H9 (cell line): ENCODE results near the gene MRPS18A. TPM values are rescaled to one million over a fixed set of nuclear protein-coding genes. Genes with fewer than 3 reads are reported as not detected.

Source experiments
- DNase-seq: peaks from one replicate; pipeline ENCODE4 v3.0.0-alpha.2; 2017
- H2AFZ ChIP-seq: one replicate; pipeline ENCODE4 v1.6.1; 2013; ENCODE audit warnings: mild to moderate bottlenecking, low read length, control low read depth, moderate library complexity
- H2AK5ac ChIP-seq: 2 replicates; pipeline ENCODE4 v1.6.1; 2013; ENCODE audit warnings: low read length, control low read depth, mixed read lengths; ENCODE audit not compliant: insufficient read length
- H2BK120ac ChIP-seq: one replicate; pipeline ENCODE4 v1.6.1; 2013; ENCODE audit warnings: low read depth, mild to moderate bottlenecking, low read length, control low read depth, inconsistent platforms; ENCODE audit not compliant: poor library complexity, severe bottlenecking
- H2BK12ac ChIP-seq: 2 replicates; pipeline ENCODE4 v1.6.1; 2013; ENCODE audit warnings: low read length, control low read depth, mixed read lengths, low read depth; ENCODE audit not compliant: insufficient read length
- H2BK15ac ChIP-seq: 2 replicates; pipeline ENCODE4 v1.6.1; 2013; ENCODE audit warnings: low read depth, low read length, control low read depth
- H2BK20ac ChIP-seq: one replicate; pipeline ENCODE4 v1.6.1; 2013; ENCODE audit warnings: low read depth, mild to moderate bottlenecking, low read length, control low read depth, inconsistent platforms; ENCODE audit not compliant: poor library complexity, severe bottlenecking
- H2BK5ac ChIP-seq: 2 replicates; pipeline ENCODE4 v1.6.1; 2013; ENCODE audit warnings: low read length, control low read depth, mixed read lengths; ENCODE audit not compliant: insufficient read length
- H3K14ac ChIP-seq: 2 replicates; pipeline ENCODE4 v1.6.1; 2013; ENCODE audit warnings: low read length, control low read depth; ENCODE audit not compliant: insufficient read depth
- H3K18ac ChIP-seq: 2 replicates; pipeline ENCODE4 v1.6.1; 2013; ENCODE audit warnings: low read depth, mild to moderate bottlenecking, mixed read lengths, low read length, control low read depth; ENCODE audit not compliant: insufficient read length
- H3K23ac ChIP-seq: 2 replicates; pipeline ENCODE4 v1.6.1; 2013; ENCODE audit warnings: low read length, control low read depth, mixed read lengths, low read depth; ENCODE audit not compliant: insufficient read length
- H3K23me2 ChIP-seq: 2 replicates; pipeline ENCODE4 v1.6.1; 2013; ENCODE audit warnings: low read depth, mild to moderate bottlenecking, mixed read lengths, low read length, control low read depth; ENCODE audit not compliant: insufficient read length, poor library complexity, severe bottlenecking
- H3K27ac ChIP-seq: 2 replicates; pipeline ENCODE4 v1.5.1; 2013; ENCODE audit warnings: low read length, control low read depth, mixed read lengths, low read depth; ENCODE audit not compliant: insufficient read length
- H3K27me3 ChIP-seq: 2 replicates; pipeline ENCODE4 v1.6.1; 2013; ENCODE audit warnings: low read length, control low read depth, inconsistent platforms; ENCODE audit not compliant: insufficient read depth
- H3K4ac ChIP-seq: 2 replicates; pipeline ENCODE4 v1.6.1; 2013; ENCODE audit warnings: low read depth, mild to moderate bottlenecking, control low read depth, inconsistent platforms, low read length, moderate library complexity
- H3K4me1 ChIP-seq: 2 replicates; pipeline ENCODE4 v1.6.1; 2013; ENCODE audit warnings: low read length, control low read depth, inconsistent platforms; ENCODE audit not compliant: insufficient read depth
- H3K4me2 ChIP-seq: 2 replicates; pipeline ENCODE4 v1.6.1; 2013; ENCODE audit warnings: low read length, control low read depth, mixed read lengths; ENCODE audit not compliant: insufficient read length, insufficient read depth
- H3K56ac ChIP-seq: 2 replicates; pipeline ENCODE4 v1.6.1; 2013; ENCODE audit warnings: low read depth, mild to moderate bottlenecking, mixed read lengths, low read length, control low read depth; ENCODE audit not compliant: insufficient read length
- H3K79me1 ChIP-seq: 2 replicates; pipeline ENCODE4 v1.6.1; 2013; ENCODE audit warnings: low read depth, mild to moderate bottlenecking, moderate library complexity, low read length, control low read depth, inconsistent platforms; ENCODE audit not compliant: insufficient read depth, poor library complexity, severe bottlenecking
- H3K79me2 ChIP-seq: 2 replicates; pipeline ENCODE4 v1.6.1; 2013; ENCODE audit warnings: low read length, control low read depth, inconsistent platforms; ENCODE audit not compliant: insufficient read depth
- H3K9ac ChIP-seq: 2 replicates; pipeline ENCODE4 v1.6.1; 2013; ENCODE audit warnings: low read length, control low read depth, mixed read lengths; ENCODE audit not compliant: insufficient read length; ENCODE audit errors: extremely low read depth
- H3K9me3 ChIP-seq: one replicate; pipeline ENCODE4 v1.6.1; 2013; ENCODE audit warnings: low read depth, low read length, inconsistent platforms; ENCODE audit not compliant: control insufficient read depth
- H3T11ph ChIP-seq: one replicate; pipeline ENCODE4 v1.6.1; 2013; ENCODE audit warnings: mild to moderate bottlenecking, low read length, control low read depth, inconsistent platforms
- H4K20me1 ChIP-seq: one replicate; pipeline ENCODE4 v1.6.1; 2013; ENCODE audit not compliant: control insufficient read depth, insufficient read length, insufficient read depth
- H4K5ac ChIP-seq: 2 replicates; pipeline ENCODE4 v1.6.1; 2013; ENCODE audit warnings: low read depth, mild to moderate bottlenecking, mixed read lengths, low read length, control low read depth; ENCODE audit not compliant: insufficient read length
- H4K8ac ChIP-seq: replicated peaks from 2 replicates; pipeline ENCODE4 v1.6.1; 2013; ENCODE audit warnings: low read length, control low read depth, mixed read lengths, low read depth; ENCODE audit not compliant: insufficient read length
- H4K91ac ChIP-seq: 2 replicates; pipeline ENCODE4 v1.6.1; 2013; ENCODE audit warnings: low read depth, mild to moderate bottlenecking, moderate library complexity, mixed read lengths, low read length, control low read depth; ENCODE audit not compliant: insufficient read length
- H3K27ac Mint-ChIP-seq, 3 experiments: 2 replicates in 2 of 3; 3 replicates in 1 of 3; pipeline ENCODE4 v1.8.0; 2020 to 2021; ENCODE audit warnings: mixed read lengths in 3 of 3, mild to moderate bottlenecking in 1 of 3, moderate library complexity in 1 of 3
- H3K27me3 Mint-ChIP-seq: 2 replicates; pipeline ENCODE4 v1.8.0; 2021; ENCODE audit warnings: low read depth, mild to moderate bottlenecking, moderate library complexity, mixed read lengths
- H3K36me3 Mint-ChIP-seq, 3 experiments: 2 replicates in 2 of 3; 3 replicates in 1 of 3; pipeline ENCODE4 v1.8.0; 2020 to 2021; ENCODE audit warnings: low read depth in 3 of 3, mixed read lengths in 3 of 3; ENCODE audit not compliant: insufficient read depth in 1 of 3
- H3K4me1 Mint-ChIP-seq, 2 experiments: 2 replicates each; pipeline ENCODE4 v1.8.0; 2020; ENCODE audit warnings: mixed read lengths in 2 of 2
- H3K4me3 Mint-ChIP-seq, 2 experiments: 2 replicates in 1 of 2; 3 replicates in 1 of 2; pipeline ENCODE4 v1.8.0; 2020 to 2021; ENCODE audit warnings: mild to moderate bottlenecking in 2 of 2, mixed read lengths in 2 of 2, moderate library complexity in 1 of 2
- H3K9me3 Mint-ChIP-seq, 2 experiments: 2 replicates in 1 of 2; 3 replicates in 1 of 2; pipeline ENCODE4 v1.8.0; 2020; ENCODE audit warnings: mild to moderate bottlenecking in 2 of 2, mixed read lengths in 2 of 2, moderate library complexity in 1 of 2
- total RNA-seq: library from RNA; stranded (reverse); gene quantifications from 2 replicates; pipeline ENCODE4 v1.2.1, GENCODE V29; 2021
- TF ChIP-seq, protein P1 (sequence below): fragments of 200-600 bp; sonication (generic); conservative IDR thresholded peaks from 3 replicates; pipeline ENCODE4 v1.8.0; 2021; ENCODE audit warnings: antibody characterized with exemption, mild to moderate bottlenecking

The MRPS18A gene
- total RNA-seq, 1 experiment from 2014 or later, result 65.1 TPM

DNA sequence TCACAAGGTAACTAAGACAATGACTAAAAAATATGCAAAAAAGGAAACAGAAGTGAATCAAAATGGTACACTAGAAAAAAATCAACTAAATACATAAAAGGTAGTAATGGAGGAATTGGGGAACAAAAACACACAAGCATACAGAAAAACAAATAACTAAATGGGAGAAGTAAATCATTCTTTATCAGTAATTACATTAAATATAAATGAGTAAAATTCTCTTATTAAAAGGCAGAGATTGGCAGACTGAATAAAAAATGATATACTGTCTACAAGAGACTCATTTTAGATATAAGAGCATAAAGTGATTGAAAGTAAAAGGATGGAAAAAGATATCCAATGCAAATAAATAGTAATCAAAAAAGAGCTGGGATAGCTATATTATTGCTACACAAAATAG is 43.0 kb upstream of the MRPS18A start:
- Histone ChIP-seq H2BK20ac (no peak overlapping the region), H3T11ph (no peak overlapping the region), H2BK5ac (no peak overlapping the region), H4K91ac (no peak overlapping the region), H3K27ac (no peak overlapping the region), H3K9ac (no peak overlapping the region), H3K56ac (no peak overlapping the region), H2AK5ac (no peak overlapping the region), H2BK15ac (no peak overlapping the region), H3K23me2 (no peaks in the 10 kb centered on the region), H2BK12ac (no peak overlapping the region), H4K5ac (no peak overlapping the region), H3K79me2 (no peaks in the 10 kb centered on the region), H3K18ac (no peak overlapping the region), H2BK120ac (no peak overlapping the region), H3K9me3 (no peaks in the 10 kb centered on the region), H3K79me1 (no peaks in the 10 kb centered on the region), H4K8ac (no peak overlapping the region), H3K14ac (no peak overlapping the region), H3K4me1 (no peaks in the 10 kb centered on the region), H3K23ac (no peak overlapping the region), H3K27me3 (no peaks in the 10 kb centered on the region), H3K4ac (no peak overlapping the region), H3K4me2 (no peak overlapping the region), H2AFZ (no peak overlapping the region), H4K20me1 (no peaks in the 10 kb centered on the region)
- H3K27me3 Mint-ChIP-seq, result peaks cover 3% of the 10 kb centered on the region
- no peak overlapping the region for H3K27ac Mint-ChIP-seq
- peaks cover 14 to 15% of the 10 kb centered on the region in 2 experiments for H3K9me3 Mint-ChIP-seq
- peaks cover 0 to 12% (median 0%) of the 10 kb centered on the region in 3 experiments; a peak in 4 of 7 replicates for H3K36me3 Mint-ChIP-seq
- DNase-seq, result no peak
- peaks cover 2 to 7% of the 10 kb centered on the region in 2 experiments; a peak in 3 of 4 replicates for H3K4me1 Mint-ChIP-seq
- H3K4me3 Mint-ChIP-seq, result no peak overlapping the region
- TF ChIP-seq, protein P1, sequence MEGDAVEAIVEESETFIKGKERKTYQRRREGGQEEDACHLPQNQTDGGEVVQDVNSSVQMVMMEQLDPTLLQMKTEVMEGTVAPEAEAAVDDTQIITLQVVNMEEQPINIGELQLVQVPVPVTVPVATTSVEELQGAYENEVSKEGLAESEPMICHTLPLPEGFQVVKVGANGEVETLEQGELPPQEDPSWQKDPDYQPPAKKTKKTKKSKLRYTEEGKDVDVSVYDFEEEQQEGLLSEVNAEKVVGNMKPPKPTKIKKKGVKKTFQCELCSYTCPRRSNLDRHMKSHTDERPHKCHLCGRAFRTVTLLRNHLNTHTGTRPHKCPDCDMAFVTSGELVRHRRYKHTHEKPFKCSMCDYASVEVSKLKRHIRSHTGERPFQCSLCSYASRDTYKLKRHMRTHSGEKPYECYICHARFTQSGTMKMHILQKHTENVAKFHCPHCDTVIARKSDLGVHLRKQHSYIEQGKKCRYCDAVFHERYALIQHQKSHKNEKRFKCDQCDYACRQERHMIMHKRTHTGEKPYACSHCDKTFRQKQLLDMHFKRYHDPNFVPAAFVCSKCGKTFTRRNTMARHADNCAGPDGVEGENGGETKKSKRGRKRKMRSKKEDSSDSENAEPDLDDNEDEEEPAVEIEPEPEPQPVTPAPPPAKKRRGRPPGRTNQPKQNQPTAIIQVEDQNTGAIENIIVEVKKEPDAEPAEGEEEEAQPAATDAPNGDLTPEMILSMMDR, result no peak
